OCI-LY3 (cell line): ENCODE results near the gene ZBTB42.

ENCODE experiments used
- CTCF ChIP-seq: fragments of 200-600, 300-600 bp; sonication (generic); IDR thresholded peaks from 2 replicates; pipeline ENCODE4 v1.5.1; 2014; ENCODE audit warnings: antibody characterized with exemption, low read length, low read depth
- EZH2phosphoT487 ChIP-seq: fragments of 200-600 bp; shearing (Covaris generic); IDR thresholded peaks from 2 replicates; pipeline ENCODE4 v1.6.1; 2018; ENCODE audit warnings: antibody characterized with exemption, mixed run types, low read depth

DNA sequence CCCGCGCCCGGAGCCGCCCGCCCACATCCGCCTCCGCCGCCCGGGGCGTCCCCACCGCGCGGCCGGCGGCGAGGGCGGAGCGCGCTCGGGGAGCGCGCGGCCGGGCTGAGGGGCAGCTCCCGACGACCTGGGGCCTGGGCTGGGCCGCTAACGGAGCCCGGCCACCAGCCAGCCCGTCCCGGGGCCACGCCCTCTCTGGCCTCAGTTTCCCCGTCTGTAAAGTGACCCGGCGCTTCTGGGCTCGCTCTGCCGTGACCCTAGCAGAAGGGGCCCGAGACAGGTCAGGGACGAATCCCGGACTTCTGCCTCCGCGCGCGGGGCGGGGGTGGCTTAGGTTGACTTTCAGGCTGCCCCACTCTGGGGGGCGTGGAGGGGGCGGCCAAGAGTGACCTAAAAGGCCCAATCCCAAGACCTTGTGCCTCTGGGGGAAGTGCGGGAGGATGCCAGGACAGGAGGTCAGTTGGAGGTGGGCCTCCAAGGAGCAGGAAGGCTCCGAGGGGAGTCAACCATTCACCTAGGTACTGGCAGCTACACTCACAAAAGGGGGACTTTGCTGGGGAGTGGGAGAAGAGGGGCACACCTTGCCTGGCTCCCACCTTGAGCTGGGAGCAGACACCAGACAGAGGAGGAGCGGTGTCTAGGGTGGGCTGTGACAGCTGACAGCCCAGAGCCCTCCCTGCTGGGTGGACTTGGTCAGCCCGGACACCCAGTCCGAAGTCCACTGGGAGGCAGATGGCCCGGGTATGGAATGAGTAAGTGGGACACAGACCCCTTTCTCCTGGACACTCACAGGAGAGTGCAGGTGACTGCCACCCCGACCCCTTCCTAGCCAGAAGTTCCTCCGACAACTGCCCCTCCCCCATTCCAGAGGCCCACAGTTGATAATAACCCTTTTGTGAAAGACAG, 4.9 kb upstream of the ZBTB42 start:
- TF ChIP-seq CTCF (no peak), EZH2phosphoT487 (no peak)
